NCI-H2081 (cell line): ENCODE results near the gene CRYBA1.

ENCODE experiments used
- DNase-seq, 2 experiments: peaks; one replicate each; lab custom pipeline; 2025; lab: John Stamatoyannopoulos, UW

Gene CRYBA1

GRCh38 chr17:29283496-29283895 is 36.8 kb downstream of the CRYBA1 start:
- no peak for DNase-seq

- no peak for DNase-seq
These were observed 37.3 kb downstream of the CRYBA1 start for GRCh38 chr17:29283961-29284360.

- no peak for DNase-seq
These were observed 43.2 kb downstream of the CRYBA1 start for GRCh38 chr17:29289852-29290251.

- peak; percentile 22 to 47 for DNase-seq
These were observed 44.6 kb downstream of the CRYBA1 start for GRCh38 chr17:29291163-29291752.

GRCh38 chr17:29292071-29292991 is 45.7 kb downstream of the CRYBA1 start:
- DNase-seq = peak; percentile 54 to 63

- DNase-seq = peak; percentile 42 to 44
These were observed 46.6 kb downstream of the CRYBA1 start for GRCh38 chr17:29292992-29293889.

- peak; percentile 96 for DNase-seq
These were observed 47.4 kb downstream of the CRYBA1 start, which contains the start of gene NUFIP2 for GRCh38 chr17:29293890-29294579. NUFIP2 (minus strand) TSS chr17:29294148; CDS start chr17:29294059, 89 bp downstream.

- no peak for DNase-seq
These were observed 47.9 kb downstream of the CRYBA1 start for GRCh38 chr17:29294580-29294900.

GRCh38 chr17:29295420-29295819 is 48.8 kb downstream of the CRYBA1 start:
- no peak for DNase-seq

- DNase-seq = no peak
These were observed 52.4 kb downstream of the CRYBA1 start for GRCh38 chr17:29299031-29299430.

GRCh38 chr17:29303386-29303785 is 56.7 kb downstream of the CRYBA1 start:
- DNase-seq = no peak
